Fibroblast of lung (primary cell): Measurements from ENCODE around the gene VWA8. TPM values are rescaled to one million over a fixed set of nuclear protein-coding genes. Genes with fewer than 3 reads are reported as not detected.

ENCODE experiments used
- polyA plus RNA-seq, 2 donors: library from polyadenylated mRNA; depleted of rRNA in 1 of 2; stranded (reverse) in 1 of 2; unstranded in 1 of 2; fragments of >200 nt; gene quantifications; 2 replicates each; pipeline ENCODE4 v1.2.1, GENCODE V29; 2011 to 2012; ENCODE audit warnings: missing spikeins in 1 of 2
- total RNA-seq: library from RNA; depleted of rRNA; stranded (reverse); fragments of >200 nt; gene quantifications from 2 replicates; pipeline ENCODE4 v1.2.1, GENCODE V29; 2014

The VWA8 gene
- total and polyA plus RNA-seq, 2 donors (not counting 1 experiment from before 2014, with no cell fraction given) = 12.6 to 29.9 TPM

Other genes with a start within 250 kb of the VWA8 start
- 5.6 and 7.9 TPM in 2 replicates for gene DGKH, start 87.5 kb upstream of the VWA8 start, total RNA-seq
- gene DGKH, start 87.5 kb upstream of the VWA8 start, polyA plus RNA-seq = 4.3 and 6.1 TPM in 2 replicates